K562 (cell line): ENCODE results near the gene SCUBE2. TPM values are rescaled to one million over a fixed set of nuclear protein-coding genes. Genes with fewer than 3 reads are reported as not detected.

Source experiments
- ARID2 ChIP-seq: fragments of 450-650 bp; IDR thresholded peaks from 2 replicates; pipeline ENCODE4 v1.6.1; 2017; ENCODE audit warnings: antibody characterized with exemption, mild to moderate bottlenecking
- C11orf30 ChIP-seq: fragments of 450-650 bp; IDR thresholded peaks from 2 replicates; pipeline ENCODE4 v1.6.1; 2016; ENCODE audit warnings: low read depth, mild to moderate bottlenecking
- CBFA2T2 ChIP-seq: fragments of 450-650 bp; conservative IDR thresholded peaks from 2 replicates; pipeline ENCODE4 v1.6.1; 2017; ENCODE audit warnings: mild to moderate bottlenecking
- CREB1 ChIP-seq, 2 experiments: sonication (generic) in 1 of 2; formaldehyde crosslinking in 1 of 2; IDR thresholded peaks; 2 replicates each; pipeline versions ENCODE4 v1.6.1 to v1.8.0; 2012 to 2022; ENCODE audit warnings: inconsistent platforms in 1 of 2, mild to moderate bottlenecking in 1 of 2, missing genetic modification reagents in 1 of 2, moderate library complexity in 1 of 2
- FOXK1 ChIP-seq: sonication (generic); formaldehyde crosslinking; IDR thresholded peaks from 2 replicates; pipeline ENCODE4 v1.8.0; 2022; ENCODE audit warnings: missing genetic modification reagents, mild to moderate bottlenecking, borderline replicate concordance
- GATA2 ChIP-seq: sonication (generic); formaldehyde crosslinking; IDR thresholded peaks from 2 replicates; pipeline ENCODE4 v1.4.0; 2020; ENCODE audit warnings: mild to moderate bottlenecking, missing genetic modification reagents
- HDAC2 ChIP-seq: fragments of 450-650 bp; IDR thresholded peaks from 2 replicates; pipeline ENCODE4 v1.6.1; 2016; ENCODE audit warnings: mild to moderate bottlenecking
- KDM5B ChIP-seq: fragments of 200-600 bp; sonication (generic); IDR thresholded peaks from 2 replicates; pipeline ENCODE4 v1.6.1; 2012; ENCODE audit warnings: low read depth, mild to moderate bottlenecking, moderate library complexity, low read length, control low read depth, inconsistent platforms; ENCODE audit not compliant: insufficient replicate concordance
- MTA3 ChIP-seq: fragments of 450-650 bp; formaldehyde crosslinking; IDR thresholded peaks from 2 replicates; pipeline ENCODE4 v1.6.1; 2017; ENCODE audit warnings: mild to moderate bottlenecking, borderline replicate concordance
- POLR2A ChIP-seq: fragments of 450-650 bp; conservative IDR thresholded peaks from 2 replicates; pipeline ENCODE4 v1.6.1; 2016
- POLR2AphosphoS5 ChIP-seq: IDR thresholded peaks from 2 replicates; pipeline ENCODE4 v1.6.1; 2011; ENCODE audit warnings: mild to moderate bottlenecking, low read depth, low read length, moderate library complexity; ENCODE audit not compliant: control insufficient read depth, insufficient read depth
- SMARCA5 ChIP-seq: fragments of 450-650 bp; IDR thresholded peaks from 2 replicates; pipeline ENCODE4 v1.6.1; 2016
- TAF9B ChIP-seq: fragments of 450-650 bp; IDR thresholded peaks from 2 replicates; pipeline ENCODE4 v1.6.1; 2018; ENCODE audit warnings: mild to moderate bottlenecking; ENCODE audit not compliant: partially characterized antibody
- TAL1 ChIP-seq: fragments of 450-650 bp; IDR thresholded peaks from 2 replicates; pipeline ENCODE4 v1.6.1; 2016; ENCODE audit warnings: mild to moderate bottlenecking
- ZNF121 ChIP-seq: sonication (generic); formaldehyde crosslinking; conservative IDR thresholded peaks from 2 replicates; pipeline ENCODE4 v1.8.0; 2022; ENCODE audit warnings: missing genetic modification reagents
- ZNF143 ChIP-seq: sonication (generic); formaldehyde crosslinking; IDR thresholded peaks from 2 replicates; pipeline ENCODE4 v1.9.0; 2022; ENCODE audit warnings: mild to moderate bottlenecking, missing genetic modification reagents
- ZNF347 ChIP-seq: fragments of 450-650 bp; formaldehyde crosslinking; IDR thresholded peaks from 2 replicates; pipeline ENCODE4 v1.4.0; 2020; ENCODE audit warnings: low read depth, mild to moderate bottlenecking, moderate library complexity
- ZNF444 ChIP-seq: fragments of 250-450 bp; sonication (Bioruptor Pico); IDR thresholded peaks from 2 replicates; pipeline ENCODE4 v1.4.0; 2020; ENCODE audit warnings: mild to moderate bottlenecking, moderate library complexity
- polyA plus RNA-seq, 8 experiments: library from polyadenylated mRNA; depleted of rRNA in 4 of 8; stranded (reverse) in 5 of 8; unstranded in 3 of 8; fragments of >200 nt; fragmentation: Nextera tagmentation in 2 of 8; fragmentation: Illumina TruSeq in 1 of 8; extraction: Ambion mirVana in 2 of 8; extraction: Trizol in 1 of 8; gene quantifications; 2 replicates each; pipeline versions ENCODE4 v1.2.1 to v1.2.3, GENCODE V29; 2011 to 2014; ENCODE audit warnings: inconsistent platforms in 1 of 8, missing spikeins in 1 of 8
- total RNA-seq, 7 experiments: library from RNA; depleted of rRNA in 6 of 7; stranded (reverse); fragments of >200 nt in 6 of 7; fragmentation: Illumina TruSeq in 2 of 7; extraction: Trizol in 2 of 7; gene quantifications; 2 replicates each; pipeline versions ENCODE4 v1.2.1 to v1.2.3, GENCODE V29; 2011 to 2021; ENCODE audit warnings: low replicate concordance in 1 of 7
- TF ChIP-seq, protein P1 (sequence below): fragments of 450-650 bp; IDR thresholded peaks from 2 replicates; pipeline ENCODE4 v1.6.1; 2018; ENCODE audit not compliant: partially characterized antibody
- TF ChIP-seq, protein P2 (sequence below): sonication (generic); formaldehyde crosslinking; IDR thresholded peaks from 2 replicates; pipeline ENCODE4 v1.5.0; 2020; ENCODE audit warnings: missing genetic modification reagents
- TF ChIP-seq, protein P3 (sequence below), 2 experiments: fragments of 450-650 bp; IDR thresholded peaks; 2 replicates each; pipeline ENCODE4 v1.6.1; 2016
- TF ChIP-seq, protein P4 (sequence below): fragments of 250-450 bp; sonication (Bioruptor Pico); IDR thresholded peaks from 2 replicates; pipeline ENCODE4 v1.8.0; 2021; ENCODE audit warnings: mild to moderate bottlenecking, moderate library complexity

Gene SCUBE2
- total and polyA plus RNA-seq, 9 of the 15 experiments (the other 6 are each of a cell fraction or from before 2014, with no cell fraction given) = 0.06 to 0.40 (median 0.07) TPM; not detected in 6

DNA sequence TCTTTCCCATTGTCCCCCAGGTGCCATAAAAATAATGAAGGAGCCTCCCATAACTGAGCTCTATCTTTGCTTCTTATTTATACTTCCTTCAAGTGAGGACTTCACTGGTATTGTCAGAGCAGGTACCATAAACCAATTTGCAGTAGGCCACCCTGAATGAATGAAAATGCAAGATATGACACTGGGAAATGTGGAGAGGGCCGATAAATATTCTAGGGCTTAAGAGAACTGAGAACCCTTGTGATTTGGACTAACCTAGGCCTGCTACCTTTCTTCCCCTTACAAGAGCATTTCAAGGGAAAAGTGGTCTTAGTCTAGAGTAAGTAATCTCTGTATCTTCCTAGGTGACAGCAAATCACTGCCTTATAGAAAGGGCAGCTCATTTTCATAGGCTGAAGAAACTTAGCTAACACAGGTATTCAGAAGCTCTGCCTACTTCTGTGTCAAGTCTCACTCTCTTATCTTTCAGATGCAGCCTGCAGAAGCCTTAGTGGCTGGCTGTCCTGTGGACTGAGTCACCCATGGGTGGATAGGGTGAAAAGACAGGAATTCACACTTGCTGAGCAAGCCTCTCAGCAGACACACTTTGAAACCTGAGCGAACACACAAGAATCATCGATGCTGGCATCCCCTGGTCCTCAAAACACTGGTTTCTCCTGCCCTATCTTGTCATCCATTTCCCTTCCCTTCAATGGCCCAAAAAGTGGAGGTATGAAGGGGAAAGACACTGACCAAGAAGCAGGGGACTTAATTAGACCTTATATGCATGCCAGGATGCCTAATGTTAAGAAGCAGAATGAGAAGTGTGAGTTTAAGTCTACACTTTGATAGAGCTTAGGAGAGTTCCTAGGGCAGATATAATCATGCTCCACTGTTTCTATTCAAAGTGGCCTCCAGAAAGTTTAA is 102.8 kb downstream of the SCUBE2 start (continued):
- TF ChIP-seq, protein P1, sequence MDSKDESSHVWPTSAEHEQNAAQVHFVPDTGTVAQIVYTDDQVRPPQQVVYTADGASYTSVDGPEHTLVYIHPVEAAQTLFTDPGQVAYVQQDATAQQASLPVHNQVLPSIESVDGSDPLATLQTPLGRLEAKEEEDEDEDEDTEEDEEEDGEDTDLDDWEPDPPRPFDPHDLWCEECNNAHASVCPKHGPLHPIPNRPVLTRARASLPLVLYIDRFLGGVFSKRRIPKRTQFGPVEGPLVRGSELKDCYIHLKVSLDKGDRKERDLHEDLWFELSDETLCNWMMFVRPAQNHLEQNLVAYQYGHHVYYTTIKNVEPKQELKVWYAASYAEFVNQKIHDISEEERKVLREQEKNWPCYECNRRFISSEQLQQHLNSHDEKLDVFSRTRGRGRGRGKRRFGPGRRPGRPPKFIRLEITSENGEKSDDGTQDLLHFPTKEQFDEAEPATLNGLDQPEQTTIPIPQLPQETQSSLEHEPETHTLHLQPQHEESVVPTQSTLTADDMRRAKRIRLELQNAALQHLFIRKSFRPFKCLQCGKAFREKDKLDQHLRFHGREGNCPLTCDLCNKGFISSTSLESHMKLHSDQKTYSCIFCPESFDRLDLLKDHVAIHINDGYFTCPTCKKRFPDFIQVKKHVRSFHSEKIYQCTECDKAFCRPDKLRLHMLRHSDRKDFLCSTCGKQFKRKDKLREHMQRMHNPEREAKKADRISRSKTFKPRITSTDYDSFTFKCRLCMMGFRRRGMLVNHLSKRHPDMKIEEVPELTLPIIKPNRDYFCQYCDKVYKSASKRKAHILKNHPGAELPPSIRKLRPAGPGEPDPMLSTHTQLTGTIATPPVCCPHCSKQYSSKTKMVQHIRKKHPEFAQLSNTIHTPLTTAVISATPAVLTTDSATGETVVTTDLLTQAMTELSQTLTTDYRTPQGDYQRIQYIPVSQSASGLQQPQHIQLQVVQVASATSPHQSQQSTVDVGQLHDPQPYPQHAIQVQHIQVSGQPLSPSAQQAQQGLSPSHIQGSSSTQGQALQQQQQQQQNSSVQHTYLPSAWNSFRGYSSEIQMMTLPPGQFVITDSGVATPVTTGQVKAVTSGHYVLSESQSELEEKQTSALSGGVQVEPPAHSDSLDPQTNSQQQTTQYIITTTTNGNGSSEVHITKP = peak; percentile 93
- peak; percentile 93 for TF ChIP-seq TAL1
- TF ChIP-seq C11orf30 = peak; percentile 64
- TF ChIP-seq, protein P2, sequence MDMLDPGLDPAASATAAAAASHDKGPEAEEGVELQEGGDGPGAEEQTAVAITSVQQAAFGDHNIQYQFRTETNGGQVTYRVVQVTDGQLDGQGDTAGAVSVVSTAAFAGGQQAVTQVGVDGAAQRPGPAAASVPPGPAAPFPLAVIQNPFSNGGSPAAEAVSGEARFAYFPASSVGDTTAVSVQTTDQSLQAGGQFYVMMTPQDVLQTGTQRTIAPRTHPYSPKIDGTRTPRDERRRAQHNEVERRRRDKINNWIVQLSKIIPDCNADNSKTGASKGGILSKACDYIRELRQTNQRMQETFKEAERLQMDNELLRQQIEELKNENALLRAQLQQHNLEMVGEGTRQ = no peak
- TF ChIP-seq POLR2A = no peak
- TF ChIP-seq CREB1 (IDR thresholded peaks at IDR 0.05) = peak; percentile 60; the same call in 1 of the 2 replicates
- no peak for TF ChIP-seq CREB1 (CRISPR knock-in tag; IDR thresholded peaks at IDR 0.05)
- peak; percentile 96 for TF ChIP-seq HDAC2
- TF ChIP-seq CBFA2T2 = peak; percentile 89
- TF ChIP-seq FOXK1 = no peak
- peak; percentile 80; the same call in 1 of the 2 replicates for TF ChIP-seq POLR2AphosphoS5
- TF ChIP-seq KDM5B = peak; percentile 44
- TF ChIP-seq ARID2 = no peak
- TF ChIP-seq ZNF143 (CRISPR knock-in tag) = no peak
- no peak for TF ChIP-seq ZNF121 (CRISPR knock-in tag)
- TF ChIP-seq, protein P3, sequence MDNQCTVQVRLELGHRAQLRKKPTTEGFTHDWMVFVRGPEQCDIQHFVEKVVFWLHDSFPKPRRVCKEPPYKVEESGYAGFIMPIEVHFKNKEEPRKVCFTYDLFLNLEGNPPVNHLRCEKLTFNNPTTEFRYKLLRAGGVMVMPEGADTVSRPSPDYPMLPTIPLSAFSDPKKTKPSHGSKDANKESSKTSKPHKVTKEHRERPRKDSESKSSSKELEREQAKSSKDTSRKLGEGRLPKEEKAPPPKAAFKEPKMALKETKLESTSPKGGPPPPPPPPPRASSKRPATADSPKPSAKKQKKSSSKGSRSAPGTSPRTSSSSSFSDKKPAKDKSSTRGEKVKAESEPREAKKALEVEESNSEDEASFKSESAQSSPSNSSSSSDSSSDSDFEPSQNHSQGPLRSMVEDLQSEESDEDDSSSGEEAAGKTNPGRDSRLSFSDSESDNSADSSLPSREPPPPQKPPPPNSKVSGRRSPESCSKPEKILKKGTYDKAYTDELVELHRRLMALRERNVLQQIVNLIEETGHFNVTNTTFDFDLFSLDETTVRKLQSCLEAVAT (IDR thresholded peaks at IDR 0.05) = peak in 1 of 2 experiments; percentile 84; a peak in 2 of 4 replicates
- peak; percentile 43; the same call in 1 of the 2 replicates for TF ChIP-seq MTA3
- no peak for TF ChIP-seq ZNF444 (CRISPR knock-in tag)
- no peak for TF ChIP-seq SMARCA5
- peak; percentile 89 for TF ChIP-seq GATA2
- no peak for TF ChIP-seq ZNF347 (CRISPR knock-in tag)
- TF ChIP-seq, protein P4, sequence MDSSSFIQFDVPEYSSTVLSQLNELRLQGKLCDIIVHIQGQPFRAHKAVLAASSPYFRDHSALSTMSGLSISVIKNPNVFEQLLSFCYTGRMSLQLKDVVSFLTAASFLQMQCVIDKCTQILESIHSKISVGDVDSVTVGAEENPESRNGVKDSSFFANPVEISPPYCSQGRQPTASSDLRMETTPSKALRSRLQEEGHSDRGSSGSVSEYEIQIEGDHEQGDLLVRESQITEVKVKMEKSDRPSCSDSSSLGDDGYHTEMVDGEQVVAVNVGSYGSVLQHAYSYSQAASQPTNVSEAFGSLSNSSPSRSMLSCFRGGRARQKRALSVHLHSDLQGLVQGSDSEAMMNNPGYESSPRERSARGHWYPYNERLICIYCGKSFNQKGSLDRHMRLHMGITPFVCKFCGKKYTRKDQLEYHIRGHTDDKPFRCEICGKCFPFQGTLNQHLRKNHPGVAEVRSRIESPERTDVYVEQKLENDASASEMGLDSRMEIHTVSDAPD (CRISPR knock-in tag) = no peak
- TF ChIP-seq TAF9B = peak; percentile 33
